Stimulated activated CD4-positive, alpha-beta T cell treated with anti-CD3 and anti-CD28 coated beads, Interleukin-1b, Interleukin-23, amount 100 ng/mL, for 4 hours (primary cell): Measurements from ENCODE around the gene GPR37L1.
"Not testable (repeated sequence)": the region's sequence is repeated elsewhere in the genome, so short reads cannot be mapped to it uniquely, and the experiment has no call there.

Experiments used
- DNase-seq, 2 donors: peaks; one replicate each; pipeline ENCODE4 v3.0.0-alpha.2; 2020; ENCODE audit warnings: low read depth in 2 of 2

The GPR37L1 gene

DNA sequence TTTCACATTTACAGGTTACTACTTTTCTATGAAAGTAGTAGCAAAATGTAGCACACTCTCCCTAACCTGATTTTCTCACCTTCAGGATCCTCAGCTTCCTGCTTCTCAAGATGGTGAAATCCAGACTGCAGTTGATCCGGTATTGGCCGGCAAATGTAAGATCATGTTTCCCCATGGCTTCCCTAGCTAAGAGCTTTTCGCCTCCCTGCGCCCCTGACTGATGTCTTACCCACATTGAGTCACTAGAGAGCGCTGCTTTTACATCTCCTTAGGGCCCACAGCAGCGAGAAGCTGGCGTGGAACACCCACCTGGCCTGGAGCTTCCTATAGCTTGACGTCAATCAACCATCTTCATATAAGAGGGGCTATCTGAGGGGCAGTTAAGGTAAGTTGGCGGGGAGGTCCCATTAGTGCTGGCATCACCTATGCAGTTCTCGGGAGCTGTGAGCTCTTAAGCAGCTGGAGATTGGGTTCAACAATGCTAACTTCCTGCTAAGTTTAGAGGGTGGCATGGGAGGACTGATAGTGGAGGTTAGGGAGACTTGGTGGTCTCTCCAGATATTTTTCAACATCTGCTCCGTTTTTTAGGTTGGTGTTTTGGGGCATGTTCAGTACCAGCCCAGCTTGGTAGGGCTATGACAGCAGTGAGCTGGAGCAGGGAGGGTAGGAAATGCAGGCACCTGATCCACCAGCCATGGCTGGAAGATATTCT lies 32.2 kb downstream of the GPR37L1 start:
- DNase-seq = no peak

DNA sequence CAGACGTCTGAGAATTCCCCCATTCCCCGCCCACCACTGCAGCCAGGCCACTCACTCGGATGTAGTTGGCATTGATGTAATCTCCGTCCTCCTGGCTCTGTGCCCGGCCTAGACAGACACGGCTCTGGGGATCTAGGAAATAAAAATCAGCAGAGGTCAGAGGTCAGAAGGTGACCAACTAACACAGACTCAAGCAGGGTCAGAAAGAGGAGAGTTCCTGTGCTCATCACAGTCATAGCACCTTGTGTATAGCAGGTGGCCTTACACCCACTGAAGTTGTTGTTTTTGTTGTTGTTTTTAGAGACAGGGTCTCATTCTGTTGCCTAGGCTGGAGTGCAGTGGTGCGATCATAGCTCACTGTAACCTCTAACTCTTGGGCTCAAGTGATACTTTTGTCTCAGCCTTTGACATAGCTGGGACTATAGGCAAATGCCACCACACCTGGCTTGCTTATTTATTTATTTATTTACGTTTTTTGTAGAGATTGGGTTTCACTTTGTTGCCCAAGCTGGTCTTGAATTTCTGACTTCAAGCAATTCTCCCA lies 32.8 kb downstream of the GPR37L1 start:
- DNase-seq = no peak

GRCh38 chr1:202156590-202156989 lies 33.9 kb downstream of the GPR37L1 start:
- DNase-seq = no peak

- DNase-seq = no peak
These were observed 35.2 kb downstream of the GPR37L1 start for GRCh38 chr1:202157945-202158344.

GRCh38 chr1:202158810-202159533 lies 36.3 kb downstream of the GPR37L1 start:
- no peak for DNase-seq

GRCh38 chr1:202159534-202160371 lies 37.0 kb downstream of the GPR37L1 start:
- DNase-seq = peak in 1 of 2 donors; percentile 63

DNA sequence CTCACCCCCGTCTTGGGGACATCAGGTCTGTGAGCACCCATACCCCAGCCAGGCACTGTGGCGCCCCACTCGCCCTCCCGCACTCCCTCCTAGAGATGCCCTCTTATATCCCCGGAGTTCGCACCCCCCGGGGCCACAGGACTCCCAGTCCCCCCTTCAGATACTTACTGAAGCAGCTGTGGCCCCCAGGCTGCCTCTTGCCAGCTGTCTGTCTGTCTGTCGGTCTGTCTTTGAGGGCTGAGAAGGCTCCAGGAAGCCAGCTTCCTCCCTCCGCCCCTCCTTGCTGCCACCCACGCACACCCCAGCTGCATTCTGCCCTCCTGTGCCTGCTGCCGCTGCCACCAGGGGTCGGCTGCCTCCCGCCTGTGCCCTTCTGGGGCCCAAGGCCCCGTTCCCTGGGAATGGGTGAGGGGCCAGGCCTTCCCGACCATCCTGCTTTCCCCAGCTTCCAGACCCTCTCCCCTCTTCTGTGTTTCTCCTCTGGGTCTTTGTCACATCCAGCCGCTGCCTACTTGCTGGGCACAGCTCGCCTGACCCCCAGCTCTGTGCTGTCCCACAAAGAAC lies 37.7 kb downstream of the GPR37L1 start, which contains the start of gene PTPN7:
Gene PTPN7 (minus strand): TSS at position 226 of the 564 bp plus-strand sequence. CDS start 1,200 bp downstream, outside the sequence.
- DNase-seq = peak; percentile 86 to 90

- no peak for DNase-seq
These were observed 38.7 kb downstream of the GPR37L1 start for GRCh38 chr1:202161151-202162046.

DNA sequence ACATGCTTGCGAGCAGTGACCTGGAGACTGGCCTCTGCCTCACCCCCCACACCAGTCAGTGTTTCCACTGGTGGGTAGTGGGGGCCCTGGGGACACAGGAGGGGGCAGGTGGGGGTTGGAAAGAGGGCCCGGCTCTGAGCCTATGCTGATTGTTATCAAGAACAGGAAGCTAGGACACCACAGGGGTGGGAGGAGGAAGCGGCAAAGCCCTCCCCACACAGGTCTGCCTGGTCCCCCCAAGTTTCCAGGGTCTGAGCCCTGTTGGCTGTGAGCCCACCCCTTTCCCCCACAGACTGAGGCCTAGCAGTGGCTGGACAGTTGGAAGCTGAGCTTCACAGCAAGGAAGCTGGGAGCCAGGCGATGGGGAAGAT lies 39.3 kb downstream of the GPR37L1 start:
- no peak for DNase-seq

- DNase-seq = no peak
These were observed 39.9 kb downstream of the GPR37L1 start for GRCh38 chr1:202162418-202163280.

DNA sequence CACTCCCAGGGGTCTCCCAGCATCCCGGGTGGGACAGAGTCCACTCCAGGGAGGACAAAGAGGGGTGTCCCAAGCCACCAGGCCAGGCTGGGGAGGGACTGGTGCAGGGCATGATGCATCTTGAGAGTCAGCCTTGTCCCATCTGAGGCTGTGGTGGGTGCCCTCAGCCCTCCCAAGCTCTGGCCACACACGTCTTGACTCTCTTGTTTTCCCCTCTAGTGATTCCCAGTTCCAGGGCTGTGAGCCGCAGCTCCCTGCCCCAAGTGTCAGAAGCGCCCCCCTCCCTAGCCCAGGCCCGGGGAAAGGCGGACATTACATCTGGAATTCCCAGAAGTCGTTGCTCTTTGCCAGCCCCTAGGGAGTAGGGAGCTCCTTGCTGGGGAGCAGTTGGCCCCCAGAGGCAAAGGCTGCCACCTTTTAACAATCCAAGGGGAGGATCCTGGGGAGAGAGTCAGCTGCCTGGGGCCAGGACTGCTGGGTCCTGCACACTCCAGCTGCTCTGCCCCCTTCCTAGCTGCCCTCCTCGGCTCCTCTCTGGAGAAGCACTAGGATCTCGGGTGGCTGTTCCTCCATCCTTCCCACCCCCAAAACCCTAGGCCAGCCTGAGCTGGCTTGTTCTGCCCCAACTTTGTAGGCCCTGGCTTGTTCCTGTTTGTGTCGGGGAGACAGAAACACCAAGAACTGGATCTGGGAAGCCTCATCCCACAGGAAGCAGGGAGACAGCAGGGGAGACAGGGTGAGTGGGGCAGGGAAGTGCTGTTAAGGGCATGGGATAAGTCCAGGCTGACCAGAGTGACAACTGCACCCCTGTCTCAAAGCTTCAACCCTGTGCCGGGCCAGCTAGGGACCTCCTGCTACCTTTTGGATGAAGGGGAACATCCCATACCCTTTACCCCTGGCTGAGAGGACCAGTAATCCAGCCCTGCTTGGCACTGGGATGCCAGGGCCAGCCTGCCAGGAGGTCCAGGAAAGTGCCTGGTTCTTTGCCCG lies 40.9 kb downstream of the GPR37L1 start:
- DNase-seq = no peak

DNA sequence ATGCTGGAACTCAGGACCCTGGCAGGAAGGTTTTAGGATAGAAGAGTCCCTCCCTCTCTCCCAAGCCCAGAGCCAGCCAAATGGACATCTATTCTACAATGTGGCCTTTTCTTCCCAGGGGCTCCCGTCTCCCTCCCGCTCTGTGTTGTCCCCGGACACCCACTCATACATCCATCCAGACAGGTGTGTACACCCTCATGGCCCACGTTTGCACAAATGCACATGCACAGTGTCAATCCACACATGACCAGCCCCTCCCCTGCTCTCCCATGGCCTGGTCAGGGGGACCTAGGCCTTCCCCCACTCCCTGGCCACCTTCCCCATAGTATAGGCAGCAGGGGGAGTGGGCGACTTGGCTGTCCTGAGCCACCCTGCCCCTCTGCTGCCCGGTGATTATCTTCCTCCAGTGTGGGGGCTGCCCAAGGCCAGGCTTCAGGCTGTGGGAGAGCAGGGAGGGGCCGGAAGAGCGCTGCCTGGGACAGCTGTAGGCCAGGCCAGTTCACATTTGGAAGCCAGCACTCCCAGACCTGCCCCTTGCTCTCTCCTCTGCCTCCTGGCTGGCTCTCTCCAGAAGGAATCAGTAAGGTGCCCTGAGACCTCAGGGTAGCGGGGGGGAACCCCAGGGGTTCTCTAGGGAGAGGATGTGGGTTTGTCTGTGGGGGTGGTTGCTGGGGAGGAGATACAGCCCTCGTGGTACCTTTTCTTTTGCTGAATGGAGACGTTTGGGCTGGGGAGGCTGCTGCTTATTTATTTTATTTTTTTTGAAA lies 41.7 kb downstream of the GPR37L1 start:
- DNase-seq = peak in 1 of 2 donors; percentile 60

DNA sequence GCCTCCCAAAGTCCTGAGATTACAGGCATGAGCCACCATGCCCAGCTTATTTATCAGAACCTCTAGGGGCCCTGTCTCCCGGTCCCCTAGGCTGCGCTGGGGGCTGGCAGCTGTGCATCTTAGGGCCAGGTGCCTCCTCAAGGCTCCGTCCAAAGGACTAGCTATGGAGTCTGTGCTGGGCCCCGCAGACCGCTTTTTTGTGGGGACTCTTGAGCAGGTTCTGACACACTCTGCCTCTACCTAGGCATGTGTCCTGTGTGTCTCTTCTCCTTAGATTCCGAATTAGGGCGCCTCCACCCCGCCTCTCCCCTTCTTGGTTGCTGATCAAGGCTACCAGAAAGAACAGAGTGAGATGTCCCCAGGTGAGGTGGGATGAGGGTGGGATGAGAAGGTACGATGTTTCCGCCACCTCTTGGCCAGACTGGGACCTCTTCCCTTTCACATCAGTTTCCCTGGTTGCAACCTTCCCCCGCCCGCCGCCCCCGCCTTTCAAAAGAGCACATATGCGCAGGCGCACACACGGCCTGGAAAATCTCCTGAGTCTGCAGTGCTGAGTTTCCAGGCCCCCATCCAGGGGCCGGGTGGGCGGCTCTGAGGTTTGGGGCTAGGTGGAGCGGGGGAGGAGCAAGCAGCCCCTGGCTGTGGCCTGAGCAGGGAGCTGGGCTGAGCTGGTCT lies 42.7 kb downstream of the GPR37L1 start:
- DNase-seq = peak; percentile 58 to 61

GRCh38 chr1:202165942-202166843 lies 43.5 kb downstream of the GPR37L1 start:
- no peak for DNase-seq

- DNase-seq = not testable (repeated sequence)
These were observed 44.3 kb downstream of the GPR37L1 start for GRCh38 chr1:202167054-202167453.
